Mucosa of descending colon (tissue), 3 donors: ENCODE results near the gene TYRO3. TPM values are rescaled to one million over a fixed set of nuclear protein-coding genes. Genes with fewer than 3 reads are reported as not detected.

Source experiments
- ATAC-seq: fragments of 200-7000 bp; cut with Tn5 transposase; one replicate; pipeline ENCODE4 v1.9.1; 2020; ENCODE audit warnings: mild to moderate bottlenecking, moderate library complexity
- DNase-seq, 3 donors: peaks; one replicate each; pipeline ENCODE4 v3.0.0-alpha.2; 2020
- H3K36me3 ChIP-seq: fragments of 200-600 bp; one replicate; pipeline ENCODE4 v1.8.0; 2021; ENCODE audit warnings: low read depth, mild to moderate bottlenecking
- H3K4me1 ChIP-seq: fragments of 200-600 bp; one replicate; pipeline ENCODE4 v1.8.0; 2021; ENCODE audit warnings: low read depth, mild to moderate bottlenecking
- H3K4me3 ChIP-seq: fragments of 200-600 bp; one replicate; pipeline ENCODE4 v1.8.0; 2021; ENCODE audit warnings: mild to moderate bottlenecking
- H3K9me3 ChIP-seq: fragments of 200-600 bp; one replicate; pipeline ENCODE4 v1.8.0; 2021; ENCODE audit warnings: mild to moderate bottlenecking
- intact Hi-C, 2 donors: fragments of 100-400 bp; cut with DNase I in 1 of 2; cut with micrococcal nuclease in 1 of 2; formaldehyde crosslinking; loops; one replicate each; pipeline versions ENCODE4 v1.11.0 to v1.11.1; 2022; cut with DNase I, micrococcal nuclease
- total RNA-seq, 3 donors: library from RNA; stranded (reverse); fragmentation: NEBNext Ultra II Directional in 2 of 3; extraction: Animal tissue kit (Norgen Biotek cat#: 25700) in 2 of 3; gene quantifications; one replicate each; pipeline versions ENCODE4 v1.2.1 to v1.2.4, GENCODE V29; 2021 to 2023
- TF ChIP-seq, protein P1 (sequence below): fragments of 200-600 bp; IDR thresholded peaks from one replicate; pipeline ENCODE4 v1.8.0; 2022; ENCODE audit warnings: antibody characterized with exemption, mild to moderate bottlenecking
- donor health status: DM: no; HTN: no; CAD: no; lungs with moderate emphysema.
- donor health status: DM: no; HTN: no; CAD: no.
- donor health status: DM: no; HTN: yes; CAD: no.

Gene TYRO3
- total RNA-seq, 3 donors from 2014 or later: 1.9 to 8.5 (median 2.3) TPM

DNA sequence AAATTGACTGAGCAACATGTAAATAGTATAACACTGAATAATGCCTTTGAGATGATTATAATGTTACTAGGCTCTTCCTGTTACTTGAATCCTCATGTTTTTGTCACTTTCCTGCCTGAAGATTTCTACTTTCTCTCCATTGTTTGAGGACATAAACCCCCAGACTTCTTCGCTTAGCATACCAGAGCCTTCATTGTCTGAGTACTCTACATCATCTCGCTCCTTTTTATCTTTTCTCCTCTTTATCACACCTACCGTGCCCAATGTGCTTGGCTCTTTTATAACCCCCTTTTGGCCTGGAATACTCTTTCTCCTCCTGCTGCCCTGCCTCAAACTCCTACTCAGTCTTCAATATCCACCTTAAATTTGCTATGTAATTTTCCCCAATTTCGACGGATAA, 70.9 kb downstream of the TYRO3 start:
- DNase-seq (no peak), ATAC-seq (no peak)
- H3K36me3 ChIP-seq: no peaks in the 10 kb centered on the region
- TF ChIP-seq, protein P1, sequence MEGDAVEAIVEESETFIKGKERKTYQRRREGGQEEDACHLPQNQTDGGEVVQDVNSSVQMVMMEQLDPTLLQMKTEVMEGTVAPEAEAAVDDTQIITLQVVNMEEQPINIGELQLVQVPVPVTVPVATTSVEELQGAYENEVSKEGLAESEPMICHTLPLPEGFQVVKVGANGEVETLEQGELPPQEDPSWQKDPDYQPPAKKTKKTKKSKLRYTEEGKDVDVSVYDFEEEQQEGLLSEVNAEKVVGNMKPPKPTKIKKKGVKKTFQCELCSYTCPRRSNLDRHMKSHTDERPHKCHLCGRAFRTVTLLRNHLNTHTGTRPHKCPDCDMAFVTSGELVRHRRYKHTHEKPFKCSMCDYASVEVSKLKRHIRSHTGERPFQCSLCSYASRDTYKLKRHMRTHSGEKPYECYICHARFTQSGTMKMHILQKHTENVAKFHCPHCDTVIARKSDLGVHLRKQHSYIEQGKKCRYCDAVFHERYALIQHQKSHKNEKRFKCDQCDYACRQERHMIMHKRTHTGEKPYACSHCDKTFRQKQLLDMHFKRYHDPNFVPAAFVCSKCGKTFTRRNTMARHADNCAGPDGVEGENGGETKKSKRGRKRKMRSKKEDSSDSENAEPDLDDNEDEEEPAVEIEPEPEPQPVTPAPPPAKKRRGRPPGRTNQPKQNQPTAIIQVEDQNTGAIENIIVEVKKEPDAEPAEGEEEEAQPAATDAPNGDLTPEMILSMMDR: no peak
- H3K4me3 ChIP-seq: no peak overlapping the region
- intact Hi-C loops: no loop called here
- H3K4me1 ChIP-seq: no peaks in the 10 kb centered on the region
- H3K9me3 ChIP-seq: no peaks in the 10 kb centered on the region

- no peaks in the 10 kb centered on the region for H3K4me1 ChIP-seq
- intact Hi-C loops: no loop called here
- H3K36me3 ChIP-seq: no peaks in the 10 kb centered on the region
- H3K4me3 ChIP-seq: no peak overlapping the region
- TF ChIP-seq, protein P1: no peak
- peak; percentile 50 for ATAC-seq
- DNase-seq: no peak
- no peaks in the 10 kb centered on the region for H3K9me3 ChIP-seq
Measured at GRCh38 chr15:41630616-41631217, 71.7 kb downstream of the TYRO3 start.

DNA sequence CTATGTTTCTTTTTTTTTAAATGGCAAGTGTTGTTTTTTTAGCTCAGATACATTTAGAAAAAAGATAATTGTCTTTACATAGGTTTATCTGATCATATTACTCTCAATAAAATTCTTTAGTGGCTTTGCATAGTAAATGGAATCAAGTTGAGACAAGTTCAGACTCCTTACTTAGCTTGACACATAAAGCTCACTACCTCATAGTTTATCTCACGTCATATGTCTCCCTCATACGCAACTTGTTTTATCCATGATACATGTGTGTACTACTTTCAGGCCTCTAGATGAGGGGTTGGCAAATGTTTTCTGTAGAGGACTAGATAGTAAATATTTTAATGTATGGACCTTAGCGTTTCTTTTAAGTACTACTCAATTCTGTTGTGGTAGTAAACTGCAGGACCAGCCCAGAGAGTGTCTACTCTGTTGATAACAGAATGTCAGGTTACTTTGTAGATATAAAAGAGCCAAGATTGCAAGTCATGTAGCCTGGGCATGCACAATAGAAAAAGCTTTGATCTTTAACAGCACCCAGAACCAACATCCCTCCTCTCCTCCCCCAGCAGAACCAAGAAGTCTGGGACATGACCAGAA, 73.0 kb downstream of the TYRO3 start:
- DNase-seq (no peak), ATAC-seq (no peak)
- TF ChIP-seq, protein P1: no peak
- no peak overlapping the region for H3K4me3 ChIP-seq
- no peaks in the 10 kb centered on the region for H3K36me3 ChIP-seq
- intact Hi-C loops: no loop called here
- no peaks in the 10 kb centered on the region for H3K9me3 ChIP-seq
- no peaks in the 10 kb centered on the region for H3K4me1 ChIP-seq

Other genes with a start within 250 kb of the TYRO3 start
- gene OIP5, start 226.6 kb upstream of the TYRO3 start, total RNA-seq: 1 to 10 TPM; 1.5 to 7.1 (median 1.5) TPM
- 10 to 100 TPM in 1 of 3 donors, 1 to 10 TPM in 2; 3.8 to 31.5 (median 8.3) TPM for gene NUSAP1, start 226.3 kb upstream of the TYRO3 start, total RNA-seq
- 10 to 100 TPM; 11.9 to 14.0 (median 12.1) TPM for gene NDUFAF1, start 156.7 kb upstream of the TYRO3 start, total RNA-seq
- 10 to 100 TPM; 26.4 to 50.2 (median 33.1) TPM for gene RTF1, start 142.1 kb upstream of the TYRO3 start, total RNA-seq
- 10 to 100 TPM; 18.3 to 57.5 (median 29.5) TPM for gene ITPKA, start 65.3 kb upstream of the TYRO3 start, total RNA-seq
- gene LTK, start 45.4 kb upstream of the TYRO3 start, total RNA-seq: 10 to 100 TPM in 2 of 3 donors, 1 to 10 TPM in 1; 5.5 to 23.3 (median 13.3) TPM
- gene RPAP1, start 15.0 kb upstream of the TYRO3 start, total RNA-seq: 10 to 100 TPM; 25.1 to 32.7 (median 27.2) TPM
- gene MGA, start 101.2 kb downstream of the TYRO3 start, total RNA-seq: 10 to 100 TPM; 29.1 to 50.5 (median 29.2) TPM
- gene MAPKBP1, start 215.3 kb downstream of the TYRO3 start, total RNA-seq: 10 to 100 TPM; 15.2 to 35.5 (median 16.0) TPM